NCI-H69 (cell line): ENCODE data around the gene P3H2.

Experiments
- DNase-seq: peaks from one replicate; lab custom pipeline; 2025; lab: John Stamatoyannopoulos, UW

Gene P3H2

DNA sequence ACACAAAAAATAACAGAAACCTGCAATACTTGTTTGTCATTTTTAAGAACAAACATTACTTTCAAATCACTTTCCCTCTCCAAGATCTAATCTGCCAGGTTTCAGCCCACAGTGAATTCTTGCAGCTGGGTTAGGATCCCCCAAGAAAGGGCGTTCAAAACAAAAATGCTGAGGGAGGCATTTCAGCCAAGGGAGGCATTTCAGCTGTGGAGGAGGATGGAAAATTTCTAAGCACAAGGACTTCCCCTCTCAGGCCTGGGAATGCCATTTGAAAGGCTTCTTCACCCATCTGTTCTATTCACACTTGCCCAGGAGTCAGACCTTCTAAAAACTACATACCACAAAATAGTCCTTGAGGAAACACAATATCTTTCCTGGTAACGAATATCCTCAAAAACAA lies 69.1 kb downstream of the P3H2 start:
- DNase-seq: no peak

DNA sequence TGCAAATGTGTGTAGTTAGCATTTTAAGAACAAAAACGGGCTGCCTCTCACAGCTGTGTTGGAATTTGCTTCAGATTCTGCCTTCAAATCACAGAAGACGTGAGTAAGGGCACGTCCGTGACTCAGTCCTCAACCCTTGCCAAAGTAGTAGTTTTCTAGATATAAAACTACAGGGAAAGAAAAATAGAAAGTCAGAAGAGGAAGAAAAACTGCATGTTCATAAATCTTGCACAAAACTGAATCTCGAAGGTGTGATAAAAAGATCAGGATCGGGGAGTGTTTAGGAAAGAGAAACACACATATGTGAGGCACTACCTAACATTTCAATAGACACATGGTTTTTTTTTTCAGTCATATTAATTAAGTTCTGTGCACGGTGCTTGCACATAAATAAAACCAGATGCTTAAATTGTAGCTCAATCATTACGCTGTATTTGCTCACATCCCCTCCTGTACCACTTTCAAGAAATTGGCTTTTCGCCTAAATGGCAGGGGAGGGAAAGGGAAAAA lies 71.7 kb downstream of the P3H2 start:
- DNase-seq: peak; percentile 54

DNA sequence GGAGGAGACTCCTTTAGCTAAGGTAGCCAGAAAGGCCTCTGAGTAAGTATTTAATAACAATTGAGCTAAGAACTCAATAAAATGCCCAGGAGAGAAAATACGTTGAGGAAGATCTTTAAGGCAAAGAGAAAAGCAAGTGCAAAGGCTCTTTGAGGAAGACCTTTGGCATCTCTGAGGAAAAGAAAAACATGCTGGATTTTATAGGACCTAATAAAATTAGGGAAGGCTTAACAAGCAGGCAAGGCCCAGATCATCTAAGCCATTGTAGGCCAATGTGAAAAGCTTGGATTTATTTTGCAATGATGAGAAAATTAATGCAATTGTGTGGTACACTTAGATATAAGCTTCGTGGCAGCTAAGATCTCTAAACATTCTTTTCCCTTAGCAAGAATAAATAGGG lies 75.7 kb downstream of the P3H2 start:
- DNase-seq: no peak

DNA sequence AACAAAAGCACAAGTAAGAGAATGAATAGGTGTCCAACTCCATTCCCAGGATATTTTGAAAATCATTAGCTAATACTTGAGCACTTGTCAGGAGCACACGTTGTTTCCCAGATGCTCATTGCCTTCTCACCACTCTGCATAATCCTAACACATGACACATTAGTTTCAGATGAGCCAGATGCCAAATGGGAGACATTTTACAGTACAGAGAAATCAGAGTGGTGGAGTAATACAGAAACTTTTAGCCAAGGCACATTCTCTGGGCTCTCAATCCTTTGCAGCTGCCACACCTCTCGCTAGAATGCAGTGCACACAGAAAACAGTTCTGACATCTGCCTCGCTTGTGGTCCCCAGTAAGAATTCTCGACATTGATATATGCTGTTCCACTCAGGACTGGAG lies 76.6 kb downstream of the P3H2 start:
- DNase-seq: no peak

DNA sequence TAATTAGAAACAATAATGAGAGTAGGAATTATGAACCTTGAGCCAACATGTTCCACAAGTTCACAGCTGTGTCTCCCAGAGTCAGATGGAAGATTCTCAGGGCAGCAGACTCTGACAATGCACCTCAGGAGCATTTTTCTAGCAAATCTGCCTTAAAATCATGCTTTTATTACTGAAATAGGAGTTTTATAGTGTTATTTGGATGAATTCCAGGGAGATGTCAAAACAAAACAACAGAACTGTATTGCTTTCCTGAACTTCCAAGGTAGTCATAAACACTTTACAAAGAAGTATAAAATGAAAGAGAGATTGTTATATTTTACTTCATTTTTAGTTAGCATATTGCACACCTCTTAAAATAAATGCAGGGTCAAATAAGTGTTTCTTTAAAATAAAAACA lies 77.0 kb downstream of the P3H2 start:
- no peak for DNase-seq

DNA sequence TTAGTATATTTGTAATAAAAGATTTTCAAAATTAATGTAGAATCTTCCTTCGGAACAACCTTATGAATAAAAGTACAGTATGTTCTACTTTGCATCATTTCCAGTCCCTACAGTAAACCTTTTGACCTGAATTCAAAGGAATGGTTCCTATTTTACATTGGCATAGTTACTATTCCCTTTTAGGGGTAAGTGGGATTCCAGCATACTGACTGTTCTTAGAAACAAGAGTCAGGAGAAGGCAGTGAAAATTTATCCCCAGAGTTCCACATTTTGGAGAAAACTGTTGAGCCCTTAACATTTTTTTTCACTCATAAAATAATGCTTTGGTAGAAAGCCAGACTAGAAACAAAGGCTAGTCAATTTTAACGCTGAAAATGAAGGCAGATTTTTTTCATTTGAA lies 78.1 kb downstream of the P3H2 start:
- no peak for DNase-seq

DNA sequence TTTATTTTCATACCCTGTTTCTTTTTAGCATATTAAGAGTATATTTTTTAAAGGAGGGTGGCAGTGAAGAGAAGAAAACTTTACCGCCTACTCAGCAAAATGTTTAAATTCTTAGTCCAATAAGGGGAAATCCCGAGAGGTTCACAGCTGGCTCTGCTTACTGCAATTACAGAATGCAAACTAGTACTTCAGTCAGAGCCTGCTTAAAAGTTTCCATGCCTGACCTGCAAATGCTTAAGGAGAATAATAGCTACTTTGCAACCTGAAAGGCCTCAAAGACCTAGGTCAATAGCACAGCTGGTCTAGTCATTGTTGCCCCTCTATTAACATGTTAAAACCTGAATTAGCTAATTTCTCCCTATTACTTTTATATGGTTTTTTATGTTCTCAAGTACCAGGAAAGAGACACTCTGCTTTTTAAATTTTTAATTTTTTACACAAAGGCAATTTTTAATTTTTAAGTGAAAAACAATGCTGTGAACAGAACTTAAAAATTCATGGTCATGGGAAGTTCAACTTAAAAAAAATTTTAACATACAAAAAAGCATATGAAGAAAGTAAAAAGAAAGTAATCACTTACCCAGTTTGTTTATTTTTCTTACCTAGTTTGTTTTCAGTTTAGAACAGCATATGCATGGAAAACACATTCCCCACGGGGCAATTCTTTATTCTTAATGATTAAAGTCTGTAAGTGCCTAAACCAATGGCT lies 79.2 kb downstream of the P3H2 start:
- no peak for DNase-seq

DNA sequence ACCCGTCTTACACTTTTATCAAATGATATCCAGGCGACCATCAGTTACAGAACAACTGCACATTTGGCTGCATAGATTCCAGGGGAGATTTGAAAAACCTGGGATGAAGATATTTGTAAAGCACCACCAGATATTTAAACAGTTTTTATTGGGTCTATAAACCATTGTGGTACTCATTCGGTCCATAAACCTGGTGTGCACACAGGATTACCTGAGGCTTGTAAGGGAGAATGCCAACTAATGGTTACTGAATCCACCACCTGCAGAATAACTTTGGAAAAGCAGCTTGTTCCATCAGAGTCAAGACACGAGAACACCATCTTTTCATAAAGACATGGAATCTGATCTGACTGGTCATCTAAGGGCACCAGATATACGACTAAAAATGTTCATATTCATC lies 80.6 kb downstream of the P3H2 start:
- no peak for DNase-seq

DNA sequence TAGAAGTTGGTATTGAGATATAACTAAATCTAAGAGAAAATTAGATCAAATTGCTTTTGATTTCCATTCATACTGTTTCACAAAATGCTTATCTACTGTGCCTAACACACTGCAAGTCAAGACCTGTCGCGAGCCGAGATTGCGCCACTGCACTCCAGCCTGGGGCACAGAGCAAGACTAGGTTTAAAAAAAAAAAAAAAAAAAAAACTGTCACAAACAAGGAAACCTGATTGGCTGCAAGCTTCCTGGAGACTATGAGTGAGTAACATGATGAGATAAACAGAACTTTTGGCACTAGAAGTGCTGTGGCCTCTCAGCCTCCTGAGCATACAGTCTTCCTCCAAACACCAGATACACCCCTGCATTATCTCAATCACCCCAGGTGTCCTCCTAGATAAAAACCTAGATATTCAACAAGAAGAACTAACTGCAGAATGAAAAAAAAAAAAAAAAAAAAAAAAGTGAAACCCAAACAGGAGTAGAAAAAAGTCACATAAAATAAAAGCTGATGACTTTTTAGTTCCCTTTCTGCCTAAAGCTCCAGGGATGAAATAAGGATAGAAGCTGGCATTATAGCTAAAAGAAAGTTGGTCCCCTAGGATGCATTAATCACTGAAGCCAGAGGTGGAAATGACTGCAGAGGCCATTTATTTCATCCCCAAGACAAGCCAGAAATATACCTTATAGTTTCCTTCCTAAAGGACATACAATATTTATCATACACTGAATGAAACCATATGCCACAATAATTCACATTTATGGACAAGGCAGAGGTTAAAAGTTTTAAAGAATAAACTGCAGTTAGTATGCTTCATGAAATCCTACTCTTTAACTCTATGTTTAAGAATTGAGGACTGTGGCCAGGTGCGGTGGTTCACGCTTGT lies 82.4 kb downstream of the P3H2 start:
- DNase-seq: no peak

DNA sequence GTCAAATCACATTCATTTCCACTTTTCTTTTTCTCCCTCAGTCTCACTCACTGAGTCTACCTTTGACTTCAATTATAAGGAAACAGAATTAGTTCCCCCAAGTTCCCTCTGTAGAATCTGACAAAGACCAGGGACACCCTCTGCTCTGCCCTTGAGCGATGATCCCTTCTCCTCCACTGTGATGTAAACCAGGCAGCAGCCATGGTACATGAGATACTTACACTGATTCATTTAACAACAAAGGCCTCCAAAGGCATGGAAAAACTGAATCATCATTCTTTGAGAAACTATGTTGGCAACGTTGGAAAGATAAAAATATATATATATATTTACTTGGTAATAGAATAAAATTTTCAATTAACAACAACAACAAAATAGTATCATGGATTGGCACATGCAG lies 84.1 kb downstream of the P3H2 start:
- no peak for DNase-seq

DNA sequence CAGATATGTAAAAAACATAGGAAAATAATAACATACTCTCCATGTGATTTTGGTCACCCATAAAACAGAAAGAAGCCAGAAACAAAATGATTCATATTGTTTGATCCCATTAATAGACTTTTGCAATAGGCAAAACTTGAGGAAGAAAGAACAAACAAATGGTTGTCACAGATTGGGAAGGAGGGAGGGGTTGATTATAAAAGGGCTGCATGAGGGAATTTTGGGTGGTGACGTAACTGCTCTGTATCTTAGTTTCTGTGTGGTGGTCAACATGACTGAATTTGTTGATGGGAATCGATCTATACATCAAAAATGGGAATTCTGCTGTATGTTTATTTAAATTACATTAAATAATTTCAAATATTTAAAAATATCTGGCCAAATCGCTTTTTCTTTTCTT lies 86.3 kb downstream of the P3H2 start:
- no peak for DNase-seq

DNA sequence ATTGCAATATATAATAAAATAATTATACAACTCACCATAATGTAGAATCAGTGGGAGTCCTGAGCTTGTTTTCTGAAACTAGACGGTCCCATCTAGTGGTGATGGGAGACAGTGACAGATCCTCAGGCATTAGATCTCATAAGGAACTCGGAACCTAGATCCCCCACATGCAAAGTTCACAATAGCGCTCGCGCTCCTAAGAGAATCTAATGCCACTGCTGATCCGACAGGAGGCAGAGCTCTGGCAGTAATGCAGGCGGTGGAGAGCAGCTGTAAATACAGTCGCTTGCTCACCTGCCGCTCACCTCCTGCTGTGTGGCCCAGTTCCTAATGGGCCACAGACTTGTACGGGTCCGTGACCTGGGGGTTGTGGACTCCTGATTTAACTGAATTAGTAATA lies 87.8 kb downstream of the P3H2 start:
- peak; percentile 40 for DNase-seq

DNA sequence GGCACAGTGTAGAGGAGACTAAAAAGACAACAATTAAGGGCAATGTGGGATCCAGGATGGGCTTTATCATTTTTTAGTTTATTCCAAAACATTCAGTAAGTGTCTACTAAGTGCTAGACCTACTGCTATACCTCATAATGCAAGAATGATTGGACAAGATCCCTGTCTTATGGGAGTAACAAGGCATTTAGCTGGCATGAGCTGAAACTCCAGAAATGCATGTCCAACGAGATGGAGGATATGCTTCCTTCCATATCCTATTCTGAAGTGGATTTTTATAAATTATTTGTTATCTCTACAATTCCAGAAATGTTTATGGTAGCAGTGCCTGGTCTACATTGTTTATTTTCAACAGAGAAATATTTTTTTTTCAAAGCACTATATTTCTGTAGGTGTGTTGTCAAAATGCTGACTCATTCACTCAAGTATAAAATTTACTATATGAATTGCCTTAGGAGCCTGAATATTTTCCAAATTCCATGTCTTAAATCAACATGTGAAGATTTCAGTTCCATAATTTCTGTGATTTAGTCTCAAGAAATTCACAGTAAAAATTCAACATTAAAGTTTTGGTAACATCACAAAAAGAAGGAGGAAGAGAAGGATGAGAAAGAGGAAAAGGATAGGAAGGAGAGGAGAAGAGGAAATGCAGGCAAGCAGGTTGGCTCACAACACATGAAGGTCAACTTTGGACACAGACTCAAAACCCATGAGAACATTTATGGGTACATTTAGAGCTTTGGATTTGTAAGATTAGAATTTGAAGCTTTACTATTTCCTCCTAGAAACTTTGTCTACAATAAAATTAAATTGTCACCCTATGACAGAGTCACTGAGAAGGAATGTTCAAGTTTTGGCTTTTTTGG lies 88.6 kb downstream of the P3H2 start:
- DNase-seq: no peak

DNA sequence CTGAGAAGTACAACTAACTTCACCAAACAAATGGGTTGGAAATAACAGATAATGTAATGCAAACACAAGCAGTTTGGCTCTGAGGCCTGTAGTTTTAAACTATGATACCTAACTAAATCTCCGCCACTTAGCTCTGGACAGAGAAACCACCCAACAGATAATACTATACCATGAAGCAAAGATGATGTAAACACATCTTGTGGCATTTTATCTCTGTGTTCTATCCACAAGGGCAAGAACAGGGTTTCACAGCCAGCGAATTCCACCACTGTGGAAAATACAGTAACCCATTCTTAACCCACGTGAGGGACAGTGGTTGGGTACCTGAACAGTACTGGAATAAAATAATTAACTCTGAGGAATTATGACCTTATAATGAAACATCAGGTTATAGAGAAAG lies 93.6 kb downstream of the P3H2 start:
- no peak for DNase-seq

DNA sequence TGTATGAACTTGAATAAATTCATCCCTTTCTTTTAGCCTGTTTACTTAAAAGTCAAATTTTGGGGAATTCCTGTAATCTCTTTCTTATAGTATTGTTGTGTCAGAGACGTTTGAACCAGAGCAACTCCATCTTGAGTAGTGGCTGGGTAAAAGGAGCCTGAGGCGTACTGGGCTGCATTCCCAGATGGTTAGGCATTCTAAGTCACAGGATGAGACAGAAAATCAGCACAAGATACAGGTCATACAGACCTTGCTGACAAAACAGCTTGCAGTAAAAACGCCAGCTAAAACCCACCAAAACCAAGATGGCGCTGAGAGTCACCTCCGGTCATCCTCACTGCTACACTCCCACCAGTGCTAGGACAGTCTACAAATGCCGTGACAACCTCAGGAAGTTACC lies 94.5 kb downstream of the P3H2 start:
- no peak for DNase-seq

DNA sequence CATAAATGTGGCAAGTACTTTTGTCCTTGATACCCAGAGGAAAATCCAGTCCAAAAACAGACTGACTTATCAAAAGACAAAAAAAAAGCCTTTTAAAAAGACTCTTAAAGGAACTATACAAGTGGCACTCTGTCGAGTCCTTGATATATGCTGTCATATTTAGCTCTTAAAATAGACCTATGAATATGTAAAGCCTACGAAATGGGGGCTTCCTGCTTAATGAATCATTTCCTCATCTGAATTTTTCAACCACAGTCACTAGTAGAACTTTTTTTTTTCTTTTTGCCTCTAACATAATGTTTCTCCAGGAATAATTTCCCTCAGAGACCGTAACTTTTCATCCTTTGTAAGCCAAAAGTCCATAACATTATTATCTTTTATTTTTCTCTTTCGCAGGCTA lies 95.8 kb downstream of the P3H2 start:
- no peak for DNase-seq

DNA sequence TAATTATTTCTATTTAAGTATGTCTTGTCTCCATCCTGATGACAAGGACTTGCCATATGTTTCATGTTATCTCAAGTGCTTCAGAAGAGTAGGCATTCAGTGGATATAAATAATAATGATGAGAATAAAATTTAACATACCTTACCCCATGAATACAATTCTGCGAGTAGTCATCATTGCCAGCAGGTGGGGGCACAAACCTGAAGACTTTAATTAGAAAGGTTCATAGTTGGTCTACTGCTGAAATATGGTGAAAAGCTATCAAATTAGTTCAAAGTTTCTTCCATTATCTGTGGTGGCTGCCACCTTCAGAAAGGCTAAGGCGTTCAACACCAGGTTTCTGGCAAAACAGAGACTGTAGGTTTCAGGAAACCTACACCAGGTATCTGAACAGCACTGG lies 100.9 kb downstream of the P3H2 start:
- no peak for DNase-seq

DNA sequence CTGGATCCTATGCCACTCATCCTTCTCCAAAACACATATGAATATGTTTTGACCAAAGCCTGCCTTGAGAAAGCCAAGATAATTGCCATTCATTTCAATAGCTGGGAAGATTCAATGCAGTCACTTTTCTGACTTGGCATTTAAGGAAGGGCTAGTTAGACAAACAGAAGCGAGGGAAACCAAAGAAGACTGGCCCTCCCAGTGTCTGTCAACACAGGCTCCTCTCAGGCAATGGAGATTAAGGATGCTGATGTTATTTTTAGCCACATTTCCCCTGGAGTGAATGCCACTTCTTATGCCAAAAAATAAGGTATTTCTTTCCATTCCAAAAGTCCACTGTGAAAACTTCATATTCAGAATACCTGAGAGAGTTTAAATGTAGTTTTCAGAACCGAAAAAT lies 101.7 kb downstream of the P3H2 start:
- DNase-seq: no peak

DNA sequence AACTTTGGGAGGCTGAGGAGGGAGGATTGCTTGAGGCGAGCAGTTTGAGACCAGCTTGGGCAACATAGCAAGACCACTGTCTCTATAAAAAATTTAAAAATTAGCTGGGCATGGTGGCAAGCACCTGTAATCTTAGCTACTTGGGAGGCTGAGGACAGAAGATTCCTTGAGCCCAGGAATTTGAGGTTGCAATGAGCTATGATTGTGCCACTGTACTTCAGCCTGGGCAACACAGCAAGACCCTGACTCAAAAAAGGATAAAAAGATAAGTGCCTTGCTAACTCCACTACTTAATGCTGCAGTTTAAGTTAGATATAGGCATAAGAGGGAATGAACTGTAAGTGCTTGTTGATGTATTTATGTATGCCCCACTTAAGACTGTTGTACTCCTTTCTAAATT lies 102.2 kb downstream of the P3H2 start:
- no peak for DNase-seq

DNA sequence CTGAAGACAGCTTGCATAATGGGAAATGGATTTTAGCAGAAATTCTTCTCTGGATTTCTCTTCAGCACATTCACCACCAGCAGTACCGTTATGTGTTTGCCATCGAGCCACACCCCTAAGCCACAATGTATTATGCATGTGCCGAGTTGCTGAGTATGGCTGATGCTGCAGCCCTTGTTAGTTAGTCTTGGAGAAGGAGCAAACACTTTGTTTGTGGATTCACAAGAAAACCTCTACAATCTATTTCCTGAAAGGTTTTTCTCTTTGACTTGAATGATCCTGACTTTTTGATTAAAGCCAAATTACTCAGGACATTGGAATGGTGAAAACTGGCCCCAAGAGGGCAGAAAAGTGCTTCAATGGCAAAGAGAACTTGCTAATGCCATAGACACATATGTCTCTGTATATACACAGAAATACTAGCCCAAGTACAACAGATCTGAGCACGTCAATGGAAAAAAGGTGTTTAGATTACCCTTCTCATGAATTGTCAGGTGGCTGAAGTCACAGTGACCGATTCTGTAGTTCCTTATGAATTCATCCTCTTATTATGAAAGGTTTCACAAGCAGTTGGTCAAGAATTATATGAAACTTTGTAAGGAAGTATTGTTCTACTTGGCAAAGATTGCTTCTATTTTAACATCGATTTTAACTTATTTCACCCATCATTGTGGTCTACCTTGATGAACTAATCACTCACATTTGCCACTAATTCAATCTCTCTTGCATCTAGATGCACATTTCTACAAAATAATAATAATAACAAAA lies 103.0 kb downstream of the P3H2 start:
- DNase-seq: peak; percentile 10

DNA sequence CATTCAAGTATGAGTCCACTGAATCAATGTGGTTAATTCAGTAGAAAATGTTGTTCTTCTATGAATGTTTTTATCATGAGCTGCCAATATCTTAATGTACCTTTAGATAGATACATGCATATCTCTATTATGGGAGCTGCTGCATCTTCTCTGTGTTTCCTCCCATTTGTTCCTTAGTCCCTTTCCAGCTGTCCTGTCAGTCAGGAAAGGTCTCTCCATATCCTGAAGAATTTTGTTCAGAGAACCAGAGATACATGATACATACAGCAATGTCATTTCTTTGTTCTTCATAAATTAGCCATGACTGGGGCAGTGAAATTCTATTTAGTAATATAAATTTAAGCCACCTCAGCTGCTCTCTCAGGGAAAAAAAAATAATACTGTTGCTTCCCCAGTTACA lies 103.7 kb downstream of the P3H2 start:
- no peak for DNase-seq

DNA sequence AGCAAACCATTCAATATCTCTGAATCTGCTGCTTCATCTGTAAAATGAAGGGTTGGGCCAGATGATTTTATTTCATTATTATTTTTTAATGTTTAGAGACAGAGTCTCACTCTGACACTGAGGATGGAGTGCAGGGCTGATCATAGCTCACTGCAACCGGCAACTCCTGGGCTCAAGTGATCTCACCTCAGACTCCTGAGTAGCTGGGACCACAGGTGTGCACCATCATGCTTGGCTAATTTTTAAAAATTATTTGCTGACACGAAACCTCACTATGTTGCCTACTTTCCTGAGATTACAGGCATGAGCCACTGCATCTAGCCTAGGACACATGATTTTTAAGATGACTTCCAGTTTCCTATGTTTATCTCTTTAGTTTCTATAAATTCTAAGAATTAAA lies 105.8 kb downstream of the P3H2 start:
- DNase-seq: no peak
